GM10248 (cell line): ENCODE results near the gene GNB1L.

Experiments
- CTCF ChIA-PET: fragments of 300-600 bp; sonication (Branson Sonifier 250); formaldehyde crosslinking; extraction: SDS; loops from one replicate; lab custom pipeline; 2021; ENCODE audit warnings: antibody characterized with exemption; lab: Yijun Ruan, JAX
- POLR2A ChIA-PET: fragments of 350-650 bp; sonication (Branson Sonifier 250); formaldehyde crosslinking; extraction: SDS; loops from one replicate; lab custom pipeline; 2020; ENCODE audit warnings: antibody characterized with exemption; lab: Yijun Ruan, JAX
- DNase-seq: peaks from one replicate; pipeline ENCODE4 v3.0.0; 2012; ENCODE audit errors: extremely low spot score
- TF ChIP-seq, protein P1 (sequence below): IDR thresholded peaks from 2 replicates; pipeline ENCODE4 v1.5.1; 2012; ENCODE audit warnings: mild to moderate bottlenecking, low read depth; ENCODE audit errors: extremely low read depth, missing control alignments, control extremely low read depth

GNB1L gene

DNA sequence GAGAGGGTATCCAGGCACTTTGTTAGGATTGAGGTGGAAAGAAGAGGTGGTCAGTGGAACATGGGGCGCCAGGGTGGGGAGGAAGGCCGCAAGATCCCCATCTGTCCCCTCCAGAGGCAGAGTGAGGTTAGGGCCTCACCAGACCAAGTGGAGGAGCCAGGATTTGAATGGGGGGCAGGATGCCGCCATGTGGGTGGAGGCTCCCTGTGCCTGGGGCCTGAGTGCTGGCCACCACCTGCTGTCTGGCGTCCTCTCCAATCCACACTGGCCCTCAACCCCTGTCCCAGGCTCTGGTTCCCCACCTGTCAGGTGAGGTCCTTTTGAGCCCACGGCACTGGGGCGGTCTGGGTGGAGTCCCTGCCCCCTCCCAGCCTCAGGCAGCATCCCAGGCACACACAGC, 111.6 kb downstream of the GNB1L start:
- TF ChIP-seq, protein P1, sequence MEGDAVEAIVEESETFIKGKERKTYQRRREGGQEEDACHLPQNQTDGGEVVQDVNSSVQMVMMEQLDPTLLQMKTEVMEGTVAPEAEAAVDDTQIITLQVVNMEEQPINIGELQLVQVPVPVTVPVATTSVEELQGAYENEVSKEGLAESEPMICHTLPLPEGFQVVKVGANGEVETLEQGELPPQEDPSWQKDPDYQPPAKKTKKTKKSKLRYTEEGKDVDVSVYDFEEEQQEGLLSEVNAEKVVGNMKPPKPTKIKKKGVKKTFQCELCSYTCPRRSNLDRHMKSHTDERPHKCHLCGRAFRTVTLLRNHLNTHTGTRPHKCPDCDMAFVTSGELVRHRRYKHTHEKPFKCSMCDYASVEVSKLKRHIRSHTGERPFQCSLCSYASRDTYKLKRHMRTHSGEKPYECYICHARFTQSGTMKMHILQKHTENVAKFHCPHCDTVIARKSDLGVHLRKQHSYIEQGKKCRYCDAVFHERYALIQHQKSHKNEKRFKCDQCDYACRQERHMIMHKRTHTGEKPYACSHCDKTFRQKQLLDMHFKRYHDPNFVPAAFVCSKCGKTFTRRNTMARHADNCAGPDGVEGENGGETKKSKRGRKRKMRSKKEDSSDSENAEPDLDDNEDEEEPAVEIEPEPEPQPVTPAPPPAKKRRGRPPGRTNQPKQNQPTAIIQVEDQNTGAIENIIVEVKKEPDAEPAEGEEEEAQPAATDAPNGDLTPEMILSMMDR: no peak
- POLR2A ChIA-PET: no interaction called here
- no peak for DNase-seq
- CTCF ChIA-PET: interaction anchor here (1.0 to 2.4 kb wide), 2 partner anchors 12 to 167 kb away, joined by 3 to 17 read pairs; no protein-coding TSS in a partner anchor

DNA sequence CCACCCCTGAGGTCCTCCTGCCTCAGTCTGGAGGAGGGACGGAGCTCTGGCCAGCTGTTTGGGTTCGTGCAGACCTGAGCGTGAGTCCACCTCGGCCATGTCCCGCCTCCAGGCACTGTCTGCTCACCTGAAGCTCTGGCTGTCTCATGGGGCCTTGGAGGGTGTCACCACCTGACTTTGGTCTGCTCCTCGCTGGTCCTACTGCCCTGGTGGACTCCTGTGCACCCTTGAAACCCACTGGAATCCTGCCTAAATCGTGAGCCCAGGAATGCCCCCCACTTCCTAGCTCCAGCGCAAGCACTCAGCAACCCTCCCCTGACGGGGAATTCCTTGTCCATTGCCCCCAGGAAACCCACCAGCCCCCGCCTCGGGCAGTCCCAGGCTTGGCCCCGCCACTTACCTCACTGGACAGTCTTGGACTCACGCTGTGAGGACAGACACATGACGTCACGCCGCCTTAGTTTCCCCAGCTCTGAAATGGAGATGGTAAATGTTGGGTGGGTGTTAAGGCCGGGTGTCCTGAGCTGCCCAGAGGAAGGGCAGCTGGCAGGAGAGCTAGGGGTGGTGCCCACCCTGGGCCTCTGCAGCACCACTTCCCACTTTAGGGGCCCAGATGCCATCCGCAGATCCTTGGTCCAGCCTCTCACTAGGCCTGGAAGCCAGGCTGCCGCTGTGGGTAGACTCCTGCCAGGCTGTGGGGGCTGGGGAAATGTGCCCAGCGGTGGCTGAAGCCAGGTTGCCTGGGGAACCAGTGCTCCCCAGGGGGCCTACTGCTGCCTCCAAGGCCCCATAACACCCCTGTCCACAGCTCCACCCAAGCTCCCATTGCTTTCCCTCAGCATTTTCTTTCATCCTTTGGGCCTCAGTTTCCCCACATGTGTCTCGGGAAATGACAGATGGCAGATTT, 112.3 kb downstream of the GNB1L start:
- TF ChIP-seq, protein P1: no peak
- no peak for DNase-seq
- ChIA-PET POLR2A (no interaction called here), CTCF (interaction anchor here (1.0 to 2.4 kb wide), 3 partner anchors 10 to 14 kb away, joined by 3 to 17 read pairs (median 4); no protein-coding TSS in a partner anchor)

DNA sequence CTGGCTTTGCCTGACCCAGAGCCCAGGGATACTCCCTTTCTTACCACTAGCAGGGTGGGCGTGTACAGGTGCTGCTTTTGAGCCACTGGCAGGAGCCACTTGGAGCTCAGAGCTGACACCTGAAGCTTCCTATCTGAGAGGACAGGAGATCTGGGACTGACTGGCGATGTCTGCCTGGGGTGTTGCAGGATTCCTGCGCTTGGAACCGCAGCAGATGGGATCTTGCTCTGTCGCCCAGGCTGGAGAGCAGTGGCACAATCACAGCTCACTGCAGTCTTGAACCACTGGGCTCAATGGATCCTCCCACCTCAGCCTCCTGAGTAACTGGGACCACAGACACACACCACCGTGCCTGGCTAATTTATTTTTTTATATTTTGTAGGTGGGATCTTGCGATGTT, 113.6 kb downstream of the GNB1L start:
- TF ChIP-seq, protein P1: no peak

DNA sequence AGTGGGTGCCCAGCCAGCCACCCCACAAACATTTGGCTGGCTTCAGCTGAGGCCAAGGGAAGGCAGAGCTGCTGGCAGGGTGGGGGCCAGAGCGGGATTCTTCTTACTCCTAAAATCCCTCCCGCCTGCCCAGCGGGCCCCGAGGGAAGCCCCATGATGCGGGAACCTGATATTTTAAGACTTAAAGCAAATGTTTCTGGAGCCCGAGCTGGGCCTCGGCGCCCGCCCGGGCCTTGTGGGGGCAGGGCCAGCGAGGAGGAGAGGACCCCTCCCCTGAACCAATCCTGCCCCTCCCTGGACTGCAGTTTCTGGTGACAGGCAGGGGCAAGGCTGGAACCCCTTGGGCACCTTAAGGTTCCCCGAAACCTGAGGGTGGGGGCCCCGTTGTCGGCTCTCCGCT, 114.1 kb downstream of the GNB1L start:
- POLR2A ChIA-PET: no interaction called here
- CTCF ChIA-PET: interaction anchor here (0.9 to 1.3 kb wide), 3 partner anchors 10 to 207 kb away, joined by 3 to 5 read pairs (median 3); no protein-coding TSS in a partner anchor

More for the DNA sequence above, 113.6 kb downstream of the GNB1L start:
- POLR2A ChIA-PET: no interaction called here
- no peak for DNase-seq
- CTCF ChIA-PET: interaction anchor here (0.9 to 1.3 kb wide), 2 partner anchors 170 to 207 kb away, joined by 3 to 5 read pairs; no protein-coding TSS in a partner anchor

DNA sequence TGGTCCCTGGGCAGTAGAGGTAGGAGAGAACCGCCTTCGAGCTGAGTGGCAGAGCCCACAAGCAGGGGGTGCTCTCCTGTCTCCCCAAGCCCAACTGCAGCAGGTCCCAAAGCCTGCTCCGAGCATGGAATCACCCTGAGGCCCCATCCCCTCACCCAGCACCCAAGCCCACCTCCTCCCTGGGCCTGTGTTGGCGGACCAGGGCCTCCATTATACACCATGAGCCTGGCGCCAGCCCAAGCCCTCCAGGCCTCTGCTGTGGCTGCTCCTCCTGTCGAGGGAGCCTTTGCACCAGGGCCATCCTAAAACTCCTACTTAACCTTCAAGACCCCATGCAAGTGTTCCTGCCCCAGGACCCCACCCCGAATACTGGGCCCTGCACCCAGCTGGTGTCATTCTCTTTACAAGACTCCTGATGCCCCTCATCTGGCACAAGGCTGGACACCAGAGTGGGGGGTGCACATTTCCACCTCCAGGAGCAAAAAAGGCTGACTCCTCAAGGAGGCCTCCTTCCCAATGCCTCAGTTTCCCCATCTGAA, 114.7 kb downstream of the GNB1L start:
- DNase-seq: no peak
- TF ChIP-seq, protein P1: no peak
- ChIA-PET POLR2A (no interaction called here), CTCF (interaction anchor here (0.9 kb wide), 1 partner anchor 10 kb away, joined by 3 read pairs; no protein-coding TSS in a partner anchor)

More for the DNA sequence above, 114.1 kb downstream of the GNB1L start:
- no peak for DNase-seq
- TF ChIP-seq, protein P1: no peak

DNA sequence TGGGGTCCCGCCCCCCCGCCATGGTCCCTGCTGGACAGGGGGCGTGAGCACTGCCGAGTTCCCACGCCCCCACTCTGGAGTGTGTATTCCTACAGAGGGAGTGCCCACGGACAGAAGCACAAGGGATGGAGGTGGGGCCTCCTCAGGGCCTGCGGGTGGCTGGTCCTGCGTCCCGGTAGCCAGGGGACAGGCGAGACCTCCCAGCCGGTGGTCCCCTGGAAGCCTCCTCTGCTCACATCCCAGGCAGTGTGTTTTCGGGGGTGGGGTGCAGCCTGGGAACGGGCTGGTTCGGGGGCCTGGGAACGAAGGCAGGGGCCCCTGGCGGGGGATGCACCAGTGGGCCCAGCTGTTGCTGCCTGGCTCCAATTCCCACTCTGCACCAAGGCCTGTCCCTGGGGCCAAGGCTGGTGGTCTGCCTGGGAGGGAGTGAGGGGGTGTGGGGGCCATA, 115.2 kb downstream of the GNB1L start:
- ChIA-PET POLR2A (no interaction called here), CTCF (interaction anchor here (0.9 kb wide), 1 partner anchor 9 kb away, joined by 3 read pairs; no protein-coding TSS in a partner anchor)
- DNase-seq: no peak
- TF ChIP-seq, protein P1: no peak
